Measurements from ENCODE around the gene AGXT.

Gene AGXT

DNA sequence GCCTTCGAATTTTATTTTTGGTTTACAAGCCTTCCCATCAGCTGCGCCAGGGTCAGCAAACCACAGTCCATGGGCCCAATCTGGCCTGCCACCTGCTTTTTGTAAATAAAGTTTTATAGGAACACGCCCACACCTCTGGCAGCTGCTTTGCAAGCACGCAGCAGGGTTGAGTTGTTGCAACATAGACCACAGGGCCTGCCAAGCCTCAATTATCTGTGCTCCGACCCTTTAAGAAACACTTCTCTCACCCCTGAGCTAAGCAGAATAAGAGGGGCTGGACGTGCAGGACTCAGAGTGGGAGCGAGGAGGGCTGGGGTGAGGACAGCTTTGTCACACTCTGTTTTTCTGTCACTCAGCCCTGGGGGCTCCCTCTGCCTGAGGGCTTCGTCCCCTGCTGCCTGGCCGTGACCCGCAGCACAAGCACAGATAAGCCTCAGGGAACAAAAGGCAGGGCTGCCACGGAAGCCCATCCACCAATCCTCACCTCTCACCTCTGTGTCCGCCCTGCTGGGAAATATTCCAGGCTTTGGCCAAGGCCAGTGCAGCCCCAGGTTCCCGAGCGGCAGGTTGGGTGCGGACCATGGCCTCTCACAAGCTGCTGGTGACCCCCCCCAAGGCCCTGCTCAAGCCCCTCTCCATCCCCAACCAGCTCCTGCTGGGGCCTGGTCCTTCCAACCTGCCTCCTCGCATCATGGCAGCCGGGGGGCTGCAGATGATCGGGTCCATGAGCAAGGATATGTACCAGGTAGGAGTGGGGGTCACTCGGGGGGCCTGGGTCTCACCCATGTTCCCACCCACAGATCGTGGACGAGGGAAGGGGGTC is at the start of gene AGXT:
Gene AGXT, plus strand, starts transcription at position 539 of the 823 bp plus-strand sequence. Its CDS starts 42 bp downstream, at position 581.
- H3K4me3 Mint-ChIP-seq, result no peak within 1 kb of the TSS
- CTCF ChIA-PET, result no interaction called here
- H3K9me3 Mint-ChIP-seq, result no peaks in the 10 kb centered on the region
- H3K27me3 Mint-ChIP-seq, result peaks cover 11% of the 10 kb centered on the region
- H3K27ac Mint-ChIP-seq, result no peak within 1 kb of the TSS
- no peak for DNase-seq
- no peaks in the 10 kb centered on the region for H3K4me1 Mint-ChIP-seq
- no peaks in the 10 kb centered on the region for H3K36me3 Mint-ChIP-seq

DNA sequence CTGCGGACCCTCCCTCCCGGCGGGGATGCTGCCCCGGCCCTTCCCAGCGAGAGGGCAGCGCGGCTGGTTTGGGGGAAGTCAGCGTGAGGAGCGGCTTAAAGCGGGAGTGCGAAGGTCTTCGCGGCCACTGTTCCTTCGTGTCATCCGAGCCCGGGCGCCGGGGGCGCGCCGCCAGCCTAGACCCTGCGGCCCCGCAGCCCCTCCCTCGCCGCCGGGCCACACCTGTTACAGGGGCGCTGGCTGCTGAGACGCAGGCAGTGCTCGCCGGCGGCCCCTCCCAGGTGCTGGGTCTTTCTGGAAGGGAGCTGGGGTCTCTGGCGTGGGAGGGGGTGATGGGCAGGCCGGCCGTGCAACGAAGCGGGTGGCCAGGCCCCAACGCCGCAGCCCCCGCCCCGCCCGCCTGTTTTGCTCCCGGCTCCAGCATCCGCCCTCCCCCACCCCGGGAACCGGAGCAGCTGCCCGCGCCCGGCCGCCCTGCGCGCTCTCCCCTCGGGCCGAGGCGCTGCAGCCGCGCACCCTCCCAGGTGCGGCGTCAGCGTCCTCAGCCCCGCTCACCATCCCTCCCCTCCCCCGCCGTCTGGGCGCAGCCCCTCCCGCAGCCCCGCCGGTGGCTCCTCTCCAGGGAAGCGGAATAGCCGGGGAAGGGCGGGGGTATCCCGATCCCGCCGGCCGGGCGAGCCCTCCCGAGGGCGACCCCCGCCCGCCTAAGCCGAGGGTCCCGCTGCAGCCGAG is 49.3 kb upstream of the AGXT start:
- CTCF ChIA-PET, result no interaction called here
- Mint-ChIP-seq H3K9me3 (peaks cover 2% of the 10 kb centered on the region), H3K27me3 (peaks cover 78% of the 10 kb centered on the region), H3K4me3 (no peak overlapping the region), H3K4me1 (peaks cover 12% of the 10 kb centered on the region), H3K27ac (no peak overlapping the region), H3K36me3 (no peaks in the 10 kb centered on the region)
- no peak for DNase-seq

DNA sequence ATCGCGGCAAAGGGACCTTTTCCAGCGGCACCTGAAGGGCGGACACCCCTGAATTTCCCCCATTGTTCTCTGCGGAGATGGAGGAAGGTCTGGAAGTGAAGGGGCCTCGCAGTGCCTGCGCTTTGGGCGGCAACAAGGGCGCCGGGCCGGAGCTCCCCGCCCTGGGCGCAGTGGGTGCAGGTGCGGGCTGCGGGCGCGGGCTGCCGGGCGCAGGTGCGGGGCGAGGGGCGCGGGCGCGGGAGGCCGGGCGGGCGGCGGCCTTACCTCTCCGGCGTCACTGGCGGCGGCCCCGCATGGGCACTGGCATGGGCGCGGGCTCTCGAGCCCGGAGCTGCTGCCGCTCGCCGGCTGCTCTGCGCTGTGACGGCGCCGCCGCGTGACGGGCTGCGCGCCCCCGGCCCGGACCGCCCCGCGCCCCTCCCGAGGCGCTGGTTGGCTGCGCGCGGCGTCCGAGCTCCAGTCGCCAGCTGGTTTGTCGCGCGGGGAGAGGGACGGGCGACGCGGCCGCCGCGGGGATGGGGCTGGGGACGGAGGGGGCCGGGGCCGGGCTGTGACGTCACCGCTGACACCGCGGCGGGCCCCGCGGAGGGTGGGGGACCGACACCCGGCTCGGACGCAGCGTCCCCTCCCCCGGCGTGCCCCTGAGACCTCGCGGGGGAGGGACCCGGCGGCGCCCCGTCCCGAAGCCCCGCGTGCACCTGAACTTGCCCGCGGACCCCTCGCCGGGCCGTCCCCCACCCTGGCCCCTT is 48.6 kb upstream of the AGXT start, which contains the start of gene KIF1A:
Gene KIF1A, minus strand, starts transcription at position 362 of the 749 bp plus-strand sequence. CDS start 22,467 bp downstream, outside the sequence.
- CTCF ChIA-PET, result no interaction called here
- no peak for DNase-seq
- Mint-ChIP-seq H3K27me3 (peaks cover 84% of the 10 kb centered on the region), H3K27ac (no peak within 1 kb of the TSS), H3K36me3 (no peaks in the 10 kb centered on the region), H3K4me3 (peak within 1 kb of the TSS; percentile 52), H3K9me3 (no peaks in the 10 kb centered on the region), H3K4me1 (peaks cover 12% of the 10 kb centered on the region)

DNA sequence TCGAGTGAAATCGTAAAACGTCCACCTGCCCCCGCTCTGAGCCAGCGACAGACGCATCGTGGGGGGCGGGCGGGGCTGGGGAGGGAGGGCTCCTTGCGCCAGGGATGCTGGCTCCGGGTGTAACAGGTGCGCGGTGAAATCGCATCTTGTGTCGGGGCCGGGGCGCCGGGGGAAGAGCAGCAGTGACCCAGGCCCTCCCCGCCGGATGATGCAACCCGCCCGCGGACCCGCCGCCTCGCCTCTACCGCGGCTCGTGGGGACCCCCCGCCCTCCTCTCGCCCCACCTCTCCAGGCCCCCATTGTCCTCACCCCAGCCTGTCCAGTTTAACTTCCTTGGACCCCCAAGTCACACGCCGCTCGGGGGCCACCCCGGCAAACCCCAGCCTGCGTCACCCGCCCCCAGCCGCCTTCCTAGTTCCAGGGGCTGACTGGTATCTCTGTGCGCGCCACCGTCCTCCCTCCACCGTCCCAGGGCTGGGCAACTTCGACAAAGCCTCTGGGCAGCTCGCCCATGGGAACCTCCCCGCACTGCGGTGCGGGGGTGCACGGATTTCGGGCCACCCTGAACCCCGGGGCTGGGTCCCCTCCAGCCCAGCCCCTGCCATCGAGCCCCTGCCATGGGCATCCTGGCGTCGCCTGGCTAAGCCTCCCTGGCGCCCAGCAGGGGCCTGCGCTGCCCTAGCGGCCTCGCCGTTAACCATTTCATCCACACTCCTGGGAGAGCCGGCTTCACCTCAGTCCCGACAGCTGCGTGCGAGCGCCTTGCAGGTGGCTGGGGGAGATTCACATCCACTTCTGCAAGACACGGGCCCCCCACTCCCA is 47.8 kb upstream of the AGXT start:
- no peaks in the 10 kb centered on the region for H3K36me3 Mint-ChIP-seq
- H3K4me3 Mint-ChIP-seq, result peak overlapping the region; percentile 52
- peak overlapping the region; percentile 19 for H3K27ac Mint-ChIP-seq
- DNase-seq, result no peak
- CTCF ChIA-PET, result interaction anchor here (0.9 kb wide), 1 partner anchor 31 kb away, joined by 3 read pairs; no protein-coding TSS in a partner anchor
- H3K27me3 Mint-ChIP-seq, result peaks cover 84% of the 10 kb centered on the region
- no peaks in the 10 kb centered on the region for H3K9me3 Mint-ChIP-seq
- peaks cover 12% of the 10 kb centered on the region for H3K4me1 Mint-ChIP-seq

DNA sequence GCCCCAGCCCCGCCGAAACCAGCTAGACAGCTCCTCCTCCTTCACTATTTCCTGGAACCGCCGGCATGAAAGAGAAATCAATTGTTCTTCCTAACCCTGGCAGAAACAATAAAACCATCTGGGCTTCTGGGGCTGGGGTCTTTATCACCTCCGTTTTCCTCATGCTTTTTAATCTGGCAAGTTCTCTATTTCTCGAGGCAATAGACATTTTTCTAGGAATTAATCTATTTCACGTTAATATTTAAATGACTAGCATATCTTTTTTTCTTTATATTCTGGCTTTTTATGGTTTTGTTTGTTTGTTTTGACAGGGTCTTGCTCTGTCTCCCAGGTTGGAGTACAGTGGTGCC is 47.2 kb upstream of the AGXT start:
- H3K36me3 Mint-ChIP-seq, result no peaks in the 10 kb centered on the region
- peak overlapping the region; percentile 46 for H3K4me3 Mint-ChIP-seq
- CTCF ChIA-PET, result interaction anchor here (0.6 to 1.3 kb wide), 3 partner anchors 30 to 307 kb away, joined by 3 to 5 read pairs (median 3); no protein-coding TSS in a partner anchor
- DNase-seq, result no peak
- H3K4me1 Mint-ChIP-seq, result peaks cover 12% of the 10 kb centered on the region
- H3K9me3 Mint-ChIP-seq, result no peaks in the 10 kb centered on the region
- H3K27ac Mint-ChIP-seq, result no peak overlapping the region
- peaks cover 86% of the 10 kb centered on the region for H3K27me3 Mint-ChIP-seq

DNA sequence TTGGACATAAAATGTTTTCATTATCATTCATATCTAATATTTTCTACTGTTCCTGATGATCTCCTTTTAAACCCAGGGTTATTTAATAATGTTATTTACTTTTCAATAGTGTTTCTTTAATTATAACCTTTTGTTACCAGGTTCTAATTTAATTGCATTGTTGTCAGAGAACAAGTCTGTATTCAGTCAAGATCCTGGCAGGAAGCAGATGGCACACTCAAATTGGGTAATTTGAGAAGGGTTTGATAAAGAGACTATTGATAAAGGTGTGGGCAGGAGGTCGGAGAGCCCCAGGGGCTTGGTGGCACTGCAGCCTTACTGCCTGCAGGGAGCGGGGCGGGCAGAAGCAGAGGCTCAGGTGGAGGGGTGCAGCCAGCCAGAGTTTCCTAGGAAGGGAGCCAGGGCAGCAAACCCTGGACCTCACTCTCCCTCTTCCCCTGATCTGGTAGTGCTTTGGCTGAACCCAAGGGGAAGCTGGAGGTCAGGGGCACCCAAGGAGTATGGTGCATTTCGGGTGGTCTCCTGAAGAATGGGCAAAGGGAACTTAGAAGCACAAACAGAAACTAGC is 46.3 kb upstream of the AGXT start:
- H3K27me3 Mint-ChIP-seq, result peaks cover 89% of the 10 kb centered on the region
- no peak for DNase-seq
- CTCF ChIA-PET, result interaction anchor here (1.3 kb wide), 1 partner anchor 308 kb away, joined by 5 read pairs; no protein-coding TSS in a partner anchor
- no peaks in the 10 kb centered on the region for H3K36me3 Mint-ChIP-seq
- no peaks in the 10 kb centered on the region for H3K9me3 Mint-ChIP-seq
- H3K27ac Mint-ChIP-seq, result no peak overlapping the region
- H3K4me1 Mint-ChIP-seq, result peaks cover 12% of the 10 kb centered on the region
- H3K4me3 Mint-ChIP-seq, result no peak overlapping the region

DNA sequence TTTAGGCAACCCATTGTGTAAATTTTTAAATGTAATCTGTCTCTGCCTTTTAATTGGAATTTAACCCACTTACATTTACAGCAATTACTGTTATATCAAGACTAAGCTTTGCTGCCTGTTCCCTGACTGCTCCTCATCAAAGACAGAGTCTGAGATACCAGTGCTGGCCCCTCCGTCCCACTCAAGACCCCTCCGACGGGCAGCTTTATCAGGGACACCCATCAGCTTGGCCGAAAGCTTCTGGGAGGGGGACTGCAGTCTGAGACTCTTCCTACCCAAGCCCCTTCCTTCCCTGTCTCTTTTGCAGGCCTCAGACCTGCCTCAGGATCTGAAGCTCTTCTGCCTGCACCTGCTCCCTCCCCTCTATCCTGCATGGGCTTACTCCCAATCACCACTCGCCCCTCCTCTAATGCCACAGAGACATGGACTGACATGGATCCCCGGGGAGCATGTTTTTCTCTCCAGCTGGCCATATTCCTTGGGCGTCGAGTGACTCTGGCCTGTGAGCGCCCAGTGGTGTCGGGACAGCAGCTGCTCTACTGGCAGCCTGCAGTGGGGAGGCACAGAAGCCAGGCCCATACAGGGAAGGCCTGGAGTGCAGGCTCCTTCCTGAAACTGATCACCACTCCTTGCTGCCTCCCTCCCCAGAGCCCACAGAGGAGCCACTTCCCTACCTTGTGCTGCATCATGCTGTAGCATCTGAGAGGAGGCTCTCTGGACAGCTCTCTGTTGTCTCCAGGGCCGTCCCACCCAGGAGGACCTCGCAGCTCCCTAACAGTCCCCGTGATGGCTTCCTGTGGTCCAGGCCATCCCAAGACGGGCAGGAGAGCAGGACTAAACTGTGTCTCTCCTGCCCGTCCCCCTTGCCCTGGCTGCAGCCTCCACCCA is 44.9 kb upstream of the AGXT start:
- no peak for DNase-seq
- no peaks in the 10 kb centered on the region for H3K9me3 Mint-ChIP-seq
- peaks cover 8% of the 10 kb centered on the region for H3K4me1 Mint-ChIP-seq
- H3K27me3 Mint-ChIP-seq, result peaks cover 85% of the 10 kb centered on the region
- H3K36me3 Mint-ChIP-seq, result no peaks in the 10 kb centered on the region
- no peak overlapping the region for H3K27ac Mint-ChIP-seq
- no peak overlapping the region for H3K4me3 Mint-ChIP-seq
- CTCF ChIA-PET, result no interaction called here

DNA sequence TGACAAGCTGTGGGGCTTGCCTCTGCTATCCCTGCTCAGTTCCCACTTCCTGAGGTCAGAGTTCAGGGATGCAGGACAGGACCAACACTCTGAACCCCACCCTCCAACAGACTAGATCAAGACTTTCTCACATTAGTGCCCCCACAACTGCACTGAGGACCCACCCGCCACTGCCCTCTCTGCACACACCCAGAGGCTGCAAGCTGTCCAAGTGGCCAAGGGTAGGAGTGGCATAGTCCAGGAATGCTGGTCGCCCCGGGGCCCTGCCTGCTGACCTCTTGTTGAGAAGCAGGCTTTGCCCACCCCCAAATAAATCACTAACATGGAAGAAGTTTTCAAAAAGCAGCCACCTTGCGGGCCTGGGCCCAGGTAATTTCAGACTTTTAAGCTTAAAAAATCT is 43.1 kb upstream of the AGXT start:
- CTCF ChIA-PET, result no interaction called here
- H3K4me1 Mint-ChIP-seq, result peaks cover 8% of the 10 kb centered on the region
- H3K9me3 Mint-ChIP-seq, result no peaks in the 10 kb centered on the region
- peaks cover 80% of the 10 kb centered on the region for H3K27me3 Mint-ChIP-seq
- no peak overlapping the region for H3K4me3 Mint-ChIP-seq
- no peak for DNase-seq
- H3K36me3 Mint-ChIP-seq, result no peaks in the 10 kb centered on the region
- H3K27ac Mint-ChIP-seq, result no peak overlapping the region

DNA sequence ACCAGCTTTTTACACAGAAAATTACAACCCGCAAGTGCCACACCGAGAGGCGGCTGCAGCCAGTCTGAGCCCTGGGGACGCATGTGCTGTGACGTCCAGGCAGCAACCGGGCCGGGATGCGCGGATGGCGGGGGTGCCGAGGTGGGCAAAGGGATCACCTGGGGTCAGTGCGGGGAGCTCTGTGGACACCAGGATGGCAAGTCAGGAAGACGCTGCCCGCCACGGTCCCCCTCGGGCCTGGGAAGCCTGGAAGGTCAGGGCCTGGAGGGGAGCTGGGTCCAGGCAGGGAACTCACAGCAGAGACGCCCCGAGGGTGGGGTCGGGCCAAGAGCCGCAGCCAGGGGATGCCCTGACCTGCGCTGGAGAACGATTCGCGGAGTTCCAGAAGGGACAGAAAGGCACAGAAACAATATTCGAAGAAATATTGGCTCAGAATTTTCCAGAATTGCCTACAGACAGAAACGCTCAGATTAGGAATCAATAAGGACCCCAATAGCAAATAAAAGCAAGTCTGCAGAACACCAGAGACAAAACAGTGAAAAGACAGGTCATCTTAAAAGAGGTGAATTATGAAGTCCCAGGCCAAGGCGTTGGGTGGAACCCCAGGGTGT is 36.9 kb upstream of the AGXT start:
- H3K4me3 Mint-ChIP-seq, result peak overlapping the region; percentile 37
- peaks cover 67% of the 10 kb centered on the region for H3K27me3 Mint-ChIP-seq
- peaks cover 7% of the 10 kb centered on the region for H3K4me1 Mint-ChIP-seq
- no peaks in the 10 kb centered on the region for H3K9me3 Mint-ChIP-seq
- H3K27ac Mint-ChIP-seq, result no peak overlapping the region
- peak; percentile 30 for DNase-seq
- H3K36me3 Mint-ChIP-seq, result no peaks in the 10 kb centered on the region
- CTCF ChIA-PET, result interaction anchor here (0.5 kb wide), 1 partner anchor 32 kb away, joined by 3 read pairs; no protein-coding TSS in a partner anchor

DNA sequence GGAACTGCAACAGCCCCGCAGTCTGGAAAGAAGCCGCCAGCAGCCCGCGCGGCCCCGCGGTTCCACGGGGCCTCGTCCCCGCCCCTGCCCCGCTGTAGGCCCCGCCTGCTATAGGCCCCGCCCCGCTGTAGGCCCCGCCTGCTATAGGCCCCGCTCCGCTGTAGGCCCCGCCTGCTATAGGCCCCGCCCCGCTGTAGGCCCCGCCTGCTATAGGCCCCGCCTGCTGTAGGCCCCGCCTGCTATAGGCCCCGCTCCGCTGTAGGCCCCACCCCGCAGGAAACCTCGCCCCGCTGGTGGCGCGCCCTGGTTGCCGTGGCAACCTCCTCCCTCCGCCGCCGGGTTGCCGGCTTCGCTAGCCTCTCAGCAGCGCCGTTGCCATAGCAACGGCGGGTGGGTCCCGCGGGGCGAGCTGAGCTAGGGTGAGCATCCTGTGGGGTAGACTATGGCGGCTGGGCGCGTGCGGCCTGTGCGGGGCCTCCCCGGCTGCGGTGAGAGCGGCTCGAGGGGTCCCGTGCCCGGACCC is 36.4 kb upstream of the AGXT start:
- CTCF ChIA-PET, result interaction anchor here (0.5 kb wide), 1 partner anchor 33 kb away, joined by 3 read pairs; no protein-coding TSS in a partner anchor
- H3K36me3 Mint-ChIP-seq, result no peaks in the 10 kb centered on the region
- peaks cover 7% of the 10 kb centered on the region for H3K4me1 Mint-ChIP-seq
- no peaks in the 10 kb centered on the region for H3K9me3 Mint-ChIP-seq
- H3K27ac Mint-ChIP-seq, result no peak overlapping the region
- peak; percentile 98 for DNase-seq
- H3K4me3 Mint-ChIP-seq, result no peak overlapping the region
- H3K27me3 Mint-ChIP-seq, result peaks cover 66% of the 10 kb centered on the region

DNA sequence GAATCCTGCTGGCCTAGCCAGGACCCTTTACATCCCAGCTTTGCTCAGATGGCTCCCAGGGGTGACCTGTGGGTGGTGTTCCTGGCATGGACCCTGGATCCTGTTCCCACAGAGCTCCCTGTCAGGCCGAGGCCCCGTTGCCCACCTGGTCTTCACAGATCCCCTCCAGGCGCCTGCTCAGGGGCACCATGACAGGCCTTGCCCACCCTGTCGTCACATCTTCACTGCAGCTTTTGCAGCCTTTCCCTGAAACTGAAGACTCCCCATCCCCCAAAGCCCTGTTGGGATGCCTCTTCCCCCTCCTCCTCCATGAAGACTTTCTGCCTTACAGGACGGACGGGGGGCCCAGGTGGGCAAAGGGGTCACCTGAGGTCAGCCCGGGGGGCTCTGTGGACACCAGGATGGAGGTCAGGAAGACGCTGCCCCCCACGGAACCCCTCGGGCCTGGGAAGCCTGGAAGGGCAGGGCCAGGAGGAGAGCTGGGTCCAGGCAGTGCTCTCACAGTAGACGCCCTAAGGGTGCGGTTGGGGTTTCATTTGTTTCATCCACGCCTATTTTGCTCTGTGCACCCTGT is 35.6 kb upstream of the AGXT start:
- CTCF ChIA-PET, result no interaction called here
- Mint-ChIP-seq H3K27me3 (peaks cover 70% of the 10 kb centered on the region), H3K4me3 (no peak overlapping the region), H3K9me3 (no peaks in the 10 kb centered on the region), H3K27ac (no peak overlapping the region), H3K4me1 (peaks cover 7% of the 10 kb centered on the region), H3K36me3 (no peaks in the 10 kb centered on the region)
- DNase-seq, result no peak
